Neutrophil (primary cell): ENCODE data around the gene ARHGEF35.
"Not testable (repeated sequence)": the region's sequence is repeated elsewhere in the genome, so short reads cannot be mapped to it uniquely, and the experiment has no call there.

Experiments
- H3K27ac ChIP-seq: fragments of 200-600 bp; sonication (generic); 2 replicates; pipeline ENCODE4 v1.5.1; 2016; ENCODE audit warnings: mild to moderate bottlenecking, moderate library complexity
- H3K27me3 ChIP-seq: fragments of 200-600 bp; sonication (generic); 2 replicates; pipeline ENCODE4 v1.6.0; 2016; ENCODE audit warnings: mild to moderate bottlenecking
- H3K36me3 ChIP-seq: fragments of 200-600 bp; sonication (generic); 2 replicates; pipeline ENCODE4 v1.5.1; 2017
- H3K4me1 ChIP-seq, 2 experiments: fragments of 200-600 bp in 1 of 2; sonication (generic) in 1 of 2; 1 replicate in 1 of 2; 2 replicates in 1 of 2; pipeline versions ENCODE4 v1.5.1 to v1.6.1; 2013 to 2016; ENCODE audit warnings: low read depth in 1 of 2, low read length in 1 of 2, mild to moderate bottlenecking in 1 of 2, moderate library complexity in 1 of 2; ENCODE audit not compliant: control insufficient read depth in 1 of 2, insufficient read depth in 1 of 2
- H3K4me3 ChIP-seq, 2 experiments: fragments of 200-600 bp in 1 of 2; sonication (generic) in 1 of 2; 1 replicate in 1 of 2; 2 replicates in 1 of 2; pipeline ENCODE4 v1.5.1; 2013 to 2016; ENCODE audit warnings: low read depth in 1 of 2, low read length in 1 of 2, mild to moderate bottlenecking in 1 of 2, moderate library complexity in 1 of 2
- H3K9me3 ChIP-seq: fragments of 200-600 bp; sonication (generic); 2 replicates; pipeline ENCODE4 v1.5.1; 2016

The ARHGEF35 gene

GRCh38 chr7:144203086-144203485 lies 7.5 kb upstream of the ARHGEF35 start:
- H3K9me3 ChIP-seq, H3K36me3 ChIP-seq, H3K27ac ChIP-seq, H3K4me1 ChIP-seq, H3K4me3 ChIP-seq, H3K27me3 ChIP-seq: not testable (repeated sequence)

- not testable (repeated sequence) for H3K36me3 ChIP-seq, H3K27me3 ChIP-seq, H3K4me1 ChIP-seq, H3K4me3 ChIP-seq, H3K27ac ChIP-seq, H3K9me3 ChIP-seq
Measured at GRCh38 chr7:144201978-144202377, 6.3 kb upstream of the ARHGEF35 start.

- H3K27ac ChIP-seq, H3K4me3 ChIP-seq, H3K36me3 ChIP-seq, H3K4me1 ChIP-seq, H3K9me3 ChIP-seq, H3K27me3 ChIP-seq: not testable (repeated sequence)
Measured at GRCh38 chr7:144198934-144199333, 3.3 kb upstream of the ARHGEF35 start.

- not testable (repeated sequence) for H3K9me3 ChIP-seq, H3K36me3 ChIP-seq
Measured at GRCh38 chr7:144194453-144194852, 1.2 kb downstream of the ARHGEF35 start.

GRCh38 chr7:144193782-144194181 lies 1.9 kb downstream of the ARHGEF35 start:
- not testable (repeated sequence) for H3K27ac ChIP-seq, H3K27me3 ChIP-seq

More at GRCh38 chr7:144194453-144194852, 1.2 kb downstream of the ARHGEF35 start:
- not testable (repeated sequence) for H3K4me3 ChIP-seq, H3K27me3 ChIP-seq, H3K27ac ChIP-seq, H3K4me1 ChIP-seq

GRCh38 chr7:144188578-144189171 lies 7.0 kb downstream of the ARHGEF35 start:
- H3K4me1 ChIP-seq, H3K27me3 ChIP-seq, H3K9me3 ChIP-seq, H3K36me3 ChIP-seq, H3K27ac ChIP-seq, H3K4me3 ChIP-seq: not testable (repeated sequence)

More at GRCh38 chr7:144193782-144194181, 1.9 kb downstream of the ARHGEF35 start:
- H3K4me1 ChIP-seq, H3K36me3 ChIP-seq, H3K9me3 ChIP-seq, H3K4me3 ChIP-seq: not testable (repeated sequence)

GRCh38 chr7:144187848-144188247 lies 7.8 kb downstream of the ARHGEF35 start:
- H3K36me3 ChIP-seq, H3K27ac ChIP-seq, H3K9me3 ChIP-seq, H3K4me1 ChIP-seq, H3K27me3 ChIP-seq, H3K4me3 ChIP-seq: not testable (repeated sequence)

GRCh38 chr7:144183166-144183565 lies 12.5 kb downstream of the ARHGEF35 start, which contains the start of gene CTAGE4:
TSS of gene CTAGE4 (plus strand) at chr7:144183466. CDS start at chr7:144183504, 38 bp downstream.
- H3K27ac ChIP-seq, H3K27me3 ChIP-seq, H3K36me3 ChIP-seq, H3K9me3 ChIP-seq, H3K4me1 ChIP-seq, H3K4me3 ChIP-seq: not testable (repeated sequence)

- not testable (repeated sequence) for H3K4me1 ChIP-seq, H3K4me3 ChIP-seq, H3K36me3 ChIP-seq, H3K9me3 ChIP-seq, H3K27me3 ChIP-seq, H3K27ac ChIP-seq
Measured at GRCh38 chr7:144179165-144179479, 16.5 kb downstream of the ARHGEF35 start.

- H3K27me3 ChIP-seq, H3K36me3 ChIP-seq, H3K4me3 ChIP-seq, H3K27ac ChIP-seq, H3K4me1 ChIP-seq, H3K9me3 ChIP-seq: not testable (repeated sequence)
Measured at GRCh38 chr7:144178380-144179164, 17.1 kb downstream of the ARHGEF35 start.
